ENCODE measurements around the gene SAMMSON. TPM values are rescaled to one million over a fixed set of nuclear protein-coding genes. Genes with fewer than 3 reads are reported as not detected.
A peak's percentile ranks its signal among the peaks of the same experiment; 100 is the strongest.

Gene SAMMSON
- polyA plus RNA-seq, 1 of the 3 experiments (the other 2 are of a cell fraction), result not detected

DNA sequence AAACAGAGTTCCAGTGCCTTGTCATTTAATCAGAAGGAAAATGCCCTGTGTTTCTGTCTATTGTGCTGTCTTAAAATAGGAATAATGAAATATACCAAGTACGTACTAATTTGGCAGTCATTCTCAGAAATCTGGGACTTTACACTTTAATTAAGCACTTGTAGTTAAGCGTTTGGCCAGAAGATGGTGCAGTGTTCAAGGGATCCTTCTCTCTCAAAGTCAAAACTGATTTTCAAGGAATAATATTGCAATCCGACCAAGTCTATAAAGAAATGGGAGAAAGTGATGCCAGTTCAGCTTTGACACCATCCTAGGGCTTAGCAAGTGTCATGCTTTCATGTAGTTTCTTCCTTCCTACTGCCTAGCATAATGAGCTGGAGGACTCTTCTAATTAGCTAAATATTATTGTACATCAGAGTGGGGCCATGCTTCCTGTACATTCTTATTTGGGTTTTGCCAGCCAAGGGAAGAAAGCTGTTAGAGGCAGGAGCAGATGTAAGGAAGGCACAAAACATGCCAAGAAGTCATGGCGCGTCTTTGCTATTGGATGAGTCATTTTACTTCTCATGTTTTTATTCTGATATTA, 64.8 kb downstream of the SAMMSON start:
- H3K4me1 ChIP-seq (ENCODE audit: control insufficient read depth in 1 of 2, insufficient read depth in 2 of 2, low read depth in 1 of 2, low read length in 1 of 2), result no peaks in the 10 kb centered on the region
- no peak overlapping the region for H3K27ac ChIP-seq (ENCODE audit: low read depth in 2 of 2, low read length in 1 of 2)
- WGBS (ENCODE audit: low lambda C conversion rate), result 43% methylated on average over 5 of the region's 5 CpGs
- POLR2A ChIA-PET, result no interaction called here
- peak; percentile 83 for TF ChIP-seq RAD21 (IDR thresholded peaks at IDR 0.05; ENCODE audit: low read length)
- no peak for TF ChIP-seq ELF1 (IDR thresholded peaks at IDR 0.05)
- TF ChIP-seq, protein P1, sequence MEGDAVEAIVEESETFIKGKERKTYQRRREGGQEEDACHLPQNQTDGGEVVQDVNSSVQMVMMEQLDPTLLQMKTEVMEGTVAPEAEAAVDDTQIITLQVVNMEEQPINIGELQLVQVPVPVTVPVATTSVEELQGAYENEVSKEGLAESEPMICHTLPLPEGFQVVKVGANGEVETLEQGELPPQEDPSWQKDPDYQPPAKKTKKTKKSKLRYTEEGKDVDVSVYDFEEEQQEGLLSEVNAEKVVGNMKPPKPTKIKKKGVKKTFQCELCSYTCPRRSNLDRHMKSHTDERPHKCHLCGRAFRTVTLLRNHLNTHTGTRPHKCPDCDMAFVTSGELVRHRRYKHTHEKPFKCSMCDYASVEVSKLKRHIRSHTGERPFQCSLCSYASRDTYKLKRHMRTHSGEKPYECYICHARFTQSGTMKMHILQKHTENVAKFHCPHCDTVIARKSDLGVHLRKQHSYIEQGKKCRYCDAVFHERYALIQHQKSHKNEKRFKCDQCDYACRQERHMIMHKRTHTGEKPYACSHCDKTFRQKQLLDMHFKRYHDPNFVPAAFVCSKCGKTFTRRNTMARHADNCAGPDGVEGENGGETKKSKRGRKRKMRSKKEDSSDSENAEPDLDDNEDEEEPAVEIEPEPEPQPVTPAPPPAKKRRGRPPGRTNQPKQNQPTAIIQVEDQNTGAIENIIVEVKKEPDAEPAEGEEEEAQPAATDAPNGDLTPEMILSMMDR (IDR thresholded peaks at IDR 0.05), result peak; percentile 75
- no peak for TF ChIP-seq TEAD4 (IDR thresholded peaks at IDR 0.05; ENCODE audit: borderline replicate concordance, insufficient read depth)
- peak; percentile 47; the same call in 1 of the 2 replicates for TF ChIP-seq SMC3 (IDR thresholded peaks at IDR 0.05; ENCODE audit: low read depth, low read length)
- no peak for TF ChIP-seq TAF1 (IDR thresholded peaks at IDR 0.05; ENCODE audit: borderline replicate concordance, low read depth, low read length)
- TF ChIP-seq TCF12 (IDR thresholded peaks at IDR 0.05), result no peak
- TF ChIP-seq JUND (IDR thresholded peaks at IDR 0.05), result no peak
- TF ChIP-seq RFX5 (IDR thresholded peaks at IDR 0.05; ENCODE audit: low read length), result no peak
- TF ChIP-seq, protein P2, sequence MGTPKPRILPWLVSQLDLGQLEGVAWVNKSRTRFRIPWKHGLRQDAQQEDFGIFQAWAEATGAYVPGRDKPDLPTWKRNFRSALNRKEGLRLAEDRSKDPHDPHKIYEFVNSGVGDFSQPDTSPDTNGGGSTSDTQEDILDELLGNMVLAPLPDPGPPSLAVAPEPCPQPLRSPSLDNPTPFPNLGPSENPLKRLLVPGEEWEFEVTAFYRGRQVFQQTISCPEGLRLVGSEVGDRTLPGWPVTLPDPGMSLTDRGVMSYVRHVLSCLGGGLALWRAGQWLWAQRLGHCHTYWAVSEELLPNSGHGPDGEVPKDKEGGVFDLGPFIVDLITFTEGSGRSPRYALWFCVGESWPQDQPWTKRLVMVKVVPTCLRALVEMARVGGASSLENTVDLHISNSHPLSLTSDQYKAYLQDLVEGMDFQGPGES (IDR thresholded peaks at IDR 0.05; ENCODE audit: low read depth, low read length), result no peak
- no peak for TF ChIP-seq RXRA (IDR thresholded peaks at IDR 0.05; ENCODE audit: borderline replicate concordance, low read depth)
- no peaks in the 10 kb centered on the region for H3K9me2 ChIP-seq
- H3K4me2 ChIP-seq, result no peak overlapping the region
- no peak overlapping the region for H2AFZ ChIP-seq (ENCODE audit: low read depth)
- CTCF ChIA-PET, result interaction anchor here (0.6 to 2.8 kb wide), 39 partner anchors 8 to 1593 kb away, joined by 3 to 41 read pairs (median 4); partner anchors contain the start of gene MDFIC2
- H3K9ac ChIP-seq, result no peak overlapping the region
- no peaks in the 10 kb centered on the region for H3K79me2 ChIP-seq (ENCODE audit: insufficient read depth)
- H4K20me1 ChIP-seq (ENCODE audit: insufficient read depth), result no peaks in the 10 kb centered on the region
- H3K4me3 ChIP-seq (ENCODE audit: low read depth in 2 of 2, low read length in 1 of 2), result peak overlapping the region in 1 of 2 experiments; percentile 5; a peak in 1 of 4 replicates
- no peaks in the 10 kb centered on the region for H3K36me3 ChIP-seq (replicated peaks in 1 of 2; ENCODE audit: control insufficient read depth in 1 of 2, insufficient read depth in 2 of 2, low read length in 1 of 2)
- H3F3A ChIP-seq (replicated peaks; ENCODE audit: insufficient read depth), result no peaks in the 10 kb centered on the region
- no peaks in the 10 kb centered on the region for H3K27me3 ChIP-seq (ENCODE audit: insufficient read depth)
- peak; percentile 8 for DNase-seq
- no peaks in the 10 kb centered on the region for H3K9me3 ChIP-seq

DNA sequence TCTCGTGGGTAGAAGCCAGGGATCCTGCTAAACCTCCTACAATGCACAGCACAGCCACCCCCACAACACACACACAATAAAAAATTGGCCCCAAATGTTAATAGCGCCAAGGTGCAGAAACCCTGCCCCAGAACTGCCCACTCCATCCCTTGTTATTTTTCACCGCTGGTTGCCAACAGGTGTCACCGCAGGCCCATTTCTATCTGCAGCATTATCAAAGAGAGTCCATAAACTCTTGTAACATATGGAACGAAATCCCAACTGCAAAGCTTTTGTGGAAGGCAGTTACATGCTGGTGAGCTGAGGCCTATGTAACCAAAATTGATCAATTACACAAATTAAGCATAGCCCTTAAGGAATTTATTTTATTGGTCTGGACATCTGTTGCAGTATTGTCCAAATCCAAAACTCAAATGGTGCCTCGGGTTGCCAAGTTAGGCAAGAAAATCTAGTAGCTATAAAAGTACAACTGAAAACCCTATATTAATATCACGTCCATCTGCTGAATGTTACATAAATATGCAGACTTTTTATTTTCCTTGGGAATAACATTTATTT, 66.2 kb downstream of the SAMMSON start:
- 42% methylated on average over 7 of the region's 7 CpGs for WGBS (ENCODE audit: low lambda C conversion rate)
- Histone ChIP-seq H3F3A (replicated peaks; ENCODE audit: insufficient read depth) (no peaks in the 10 kb centered on the region), H2AFZ (ENCODE audit: low read depth) (no peak overlapping the region), H3K79me2 (ENCODE audit: insufficient read depth) (no peaks in the 10 kb centered on the region), H3K27ac (ENCODE audit: low read depth in 2 of 2, low read length in 1 of 2) (no peak overlapping the region), H4K20me1 (ENCODE audit: insufficient read depth) (no peaks in the 10 kb centered on the region), H3K9me2 (no peaks in the 10 kb centered on the region), H3K36me3 (replicated peaks in 1 of 2; ENCODE audit: control insufficient read depth in 1 of 2, insufficient read depth in 2 of 2, low read length in 1 of 2) (no peaks in the 10 kb centered on the region), H3K27me3 (ENCODE audit: insufficient read depth) (no peaks in the 10 kb centered on the region), H3K9me3 (no peaks in the 10 kb centered on the region), H3K4me2 (no peak overlapping the region), H3K4me3 (ENCODE audit: low read depth in 2 of 2, low read length in 1 of 2) (no peak overlapping the region), H3K9ac (no peak overlapping the region), H3K4me1 (ENCODE audit: control insufficient read depth in 1 of 2, insufficient read depth in 2 of 2, low read depth in 1 of 2, low read length in 1 of 2) (no peaks in the 10 kb centered on the region)
- ChIA-PET POLR2A (no interaction called here), CTCF (interaction anchor here (0.6 to 1.2 kb wide), 14 partner anchors 8 to 1579 kb away, joined by 3 to 11 read pairs (median 3); no protein-coding TSS in a partner anchor)
- peak; percentile 33; the same call in 1 of the 2 replicates for TF ChIP-seq SMC3 (IDR thresholded peaks at IDR 0.05; ENCODE audit: low read depth, low read length)
- TF ChIP-seq RAD21 (IDR thresholded peaks at IDR 0.05; ENCODE audit: low read length), result peak; percentile 75
- TF ChIP-seq FOSL2 (IDR thresholded peaks at IDR 0.05; ENCODE audit: borderline replicate concordance, low read depth), result no peak
- DNase-seq, result peak; percentile 11

Data from SK-N-SH (cell line).